Measurements from ENCODE around the gene NMU.

- TF ChIP-seq EZH2phosphoT487 (IDR thresholded peaks at IDR 0.05; ENCODE audit: insufficient read depth, low read depth) (no peak), EZH2 (IDR thresholded peaks at IDR 0.05; ENCODE audit: insufficient read depth, poor library complexity, severe bottlenecking) (no peak)
Measured at GRCh38 chr4:55571806-55572205, 64.3 kb downstream of the NMU start.
